ENCODE results near the gene SERINC5.
"Not testable (repeated sequence)": the region's sequence is repeated elsewhere in the genome, so short reads cannot be mapped to it uniquely, and the experiment has no call there.

The SERINC5 gene

DNA sequence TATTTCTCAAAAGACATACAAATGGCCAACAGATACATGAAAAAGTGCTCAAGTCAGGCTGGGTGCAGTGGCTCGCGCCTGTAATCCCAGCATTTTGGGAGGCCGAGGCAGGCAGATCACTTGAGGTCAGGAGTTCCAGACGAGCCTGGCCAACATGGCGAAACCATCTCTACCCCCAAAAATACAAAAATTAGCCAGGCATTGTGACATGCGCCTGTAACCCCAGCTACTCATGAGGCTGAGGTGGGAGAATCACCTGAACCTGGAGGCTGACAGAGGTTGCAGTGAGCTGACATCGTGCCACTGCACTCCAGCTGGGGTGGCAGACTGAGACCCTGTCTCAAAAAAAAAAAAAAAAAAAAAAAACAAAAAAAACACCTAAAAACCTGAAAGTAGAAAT is 119.0 kb downstream of the SERINC5 start:
- not testable (repeated sequence) for DNase-seq (ENCODE audit: low spot score)

- DNase-seq (ENCODE audit: low spot score), result no peak
Measured at GRCh38 chr5:80134876-80135275, 121.0 kb downstream of the SERINC5 start.

DNA sequence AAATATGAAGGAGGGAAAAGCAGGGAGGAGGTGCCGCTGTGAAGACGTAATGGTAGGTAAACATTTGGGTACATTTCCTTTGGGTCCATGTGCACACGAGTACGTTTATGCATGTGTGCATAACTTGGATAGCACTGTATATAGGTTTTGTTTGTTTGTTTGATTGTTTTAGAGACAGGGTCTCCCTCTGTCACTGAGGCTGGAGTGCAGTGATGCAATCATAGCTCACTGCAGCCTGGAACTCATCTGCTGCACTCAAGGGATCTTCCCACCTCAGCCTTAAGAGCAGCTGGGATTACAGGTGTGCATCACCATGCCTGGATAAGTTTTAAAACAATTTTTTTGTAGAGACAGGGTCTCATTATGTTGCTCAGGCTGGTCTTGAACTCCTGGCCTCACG is 126.7 kb downstream of the SERINC5 start:
- no peak for DNase-seq (ENCODE audit: low spot score)

GRCh38 chr5:80128141-80128540 is 127.7 kb downstream of the SERINC5 start:
- DNase-seq (ENCODE audit: low spot score), result no peak

DNA sequence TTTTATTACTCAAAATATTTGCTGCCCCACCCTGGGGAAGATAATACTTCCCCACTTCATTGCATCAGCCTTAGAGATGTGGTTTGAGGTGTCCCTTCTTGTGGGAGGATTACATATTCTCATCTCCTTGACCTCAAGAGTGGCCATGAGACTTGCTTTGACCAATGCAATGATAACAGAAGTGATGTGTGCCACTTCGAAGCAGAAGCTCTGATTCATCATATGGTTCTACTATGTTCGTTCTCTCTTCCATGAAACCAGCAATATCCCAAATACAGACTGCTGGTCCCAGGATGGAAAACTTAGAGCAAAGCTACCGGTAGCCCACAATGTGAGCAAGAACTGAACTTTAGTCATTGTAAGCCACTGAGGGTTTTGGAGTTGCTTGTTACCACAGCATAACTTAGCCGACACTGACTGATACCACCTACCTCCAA is 128.7 kb downstream of the SERINC5 start:
- DNase-seq (ENCODE audit: low spot score), result peak; percentile 31

GRCh38 chr5:80125962-80126480 is 129.8 kb downstream of the SERINC5 start:
- DNase-seq (ENCODE audit: low spot score), result peak; percentile 91

DNA sequence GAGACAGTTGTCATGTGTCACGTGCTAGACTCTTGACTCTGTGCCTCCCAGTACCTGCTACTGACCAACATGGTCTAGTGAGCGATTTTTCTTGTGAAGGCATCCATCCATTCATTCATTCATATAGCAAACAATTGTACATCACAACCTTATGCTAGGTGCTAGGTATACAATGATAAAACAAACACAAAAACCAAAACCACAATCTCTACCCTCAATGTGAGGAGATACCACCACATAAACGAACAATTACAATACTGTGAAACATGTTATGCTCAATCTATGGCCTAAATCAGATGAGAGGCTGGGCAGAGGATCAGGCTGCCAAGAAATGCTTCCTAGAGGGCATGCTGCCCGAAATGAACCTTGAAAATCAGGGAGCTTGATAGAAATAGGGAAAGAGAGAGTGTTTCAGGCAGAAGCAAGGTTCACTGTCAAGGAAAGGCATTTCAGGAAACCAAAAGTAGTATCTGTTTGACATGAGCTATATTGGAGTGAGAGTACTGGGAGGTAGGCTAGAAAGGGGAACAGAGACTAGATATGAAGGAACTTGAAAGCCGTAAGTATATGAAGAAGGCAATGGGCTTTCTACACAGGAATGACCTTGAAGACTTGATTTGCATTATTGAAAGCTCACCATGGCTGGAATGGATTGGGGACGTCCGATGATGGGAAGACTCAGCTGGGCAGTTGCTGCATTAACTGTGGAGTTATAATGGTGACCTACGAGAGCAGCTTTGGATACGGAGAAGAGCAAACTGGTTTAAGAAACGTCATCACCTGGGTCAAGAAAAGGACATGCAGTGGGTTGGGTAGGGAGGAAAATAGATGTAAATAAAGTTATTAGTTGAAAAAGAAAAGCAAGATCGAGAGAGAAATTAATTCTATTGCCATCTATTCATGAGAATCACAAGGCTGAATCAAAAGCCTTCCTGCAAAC is 130.6 kb downstream of the SERINC5 start:
- peak; percentile 37 for DNase-seq (ENCODE audit: low spot score)

DNA sequence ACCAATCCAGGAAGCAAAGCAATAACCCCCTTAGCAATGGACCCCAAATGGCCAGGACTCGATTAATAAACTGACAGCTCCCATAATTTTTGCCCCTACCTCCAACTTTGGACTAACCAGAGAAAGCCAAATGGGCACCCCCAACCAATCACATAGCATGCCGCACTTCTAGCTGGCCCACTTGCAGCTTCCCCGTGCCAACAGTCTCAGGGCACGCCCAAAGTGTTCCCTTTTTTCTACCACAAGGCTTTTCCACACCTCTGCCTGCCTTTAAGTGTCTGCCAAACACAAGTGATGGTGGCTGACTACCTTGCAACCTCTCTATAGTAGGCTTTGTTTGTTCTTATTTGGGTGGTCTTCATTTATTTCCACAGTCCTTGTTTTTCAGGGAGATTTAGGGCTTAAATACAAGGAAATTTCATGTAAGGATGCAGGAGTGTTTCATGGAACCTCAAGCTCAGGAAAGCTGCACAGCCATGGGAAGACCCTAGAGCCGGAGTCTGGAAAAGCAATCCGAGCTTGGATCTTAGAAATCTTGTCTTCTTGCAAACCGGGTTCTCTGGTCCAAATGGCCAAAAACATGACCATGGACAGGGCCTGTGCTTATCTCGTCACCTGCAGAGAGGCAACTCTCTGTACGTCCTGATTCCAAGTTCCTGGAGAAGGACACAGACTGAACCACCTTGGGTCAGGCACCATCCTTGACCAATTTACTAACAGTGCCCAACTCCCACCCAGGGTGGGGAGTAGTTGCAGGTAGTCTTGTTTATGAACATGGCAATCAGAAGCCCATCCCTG is 131.5 kb downstream of the SERINC5 start:
- DNase-seq (ENCODE audit: low spot score), result no peak

DNA sequence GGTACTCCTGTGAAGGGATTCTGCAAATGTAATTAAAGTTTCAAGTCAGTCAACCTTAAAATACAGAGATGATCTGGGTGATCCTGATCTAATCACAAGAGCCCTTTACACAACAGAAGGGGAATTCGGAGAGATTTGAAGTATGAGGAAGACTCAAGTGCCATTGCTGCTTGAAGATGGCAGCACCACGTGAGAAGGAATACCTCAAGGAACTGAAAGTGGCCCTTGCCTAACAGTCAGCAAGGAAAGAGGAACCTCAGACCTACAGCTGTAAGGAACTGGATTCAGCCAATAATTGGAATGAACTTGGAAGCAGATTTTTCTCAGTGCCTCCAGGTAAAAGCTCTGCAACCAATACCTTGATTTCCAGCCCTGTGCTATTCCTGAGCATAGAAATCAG is 133.3 kb downstream of the SERINC5 start:
- DNase-seq (ENCODE audit: low spot score), result no peak

- no peak for DNase-seq (ENCODE audit: low spot score)
Measured at GRCh38 chr5:80119372-80119771, 136.5 kb downstream of the SERINC5 start.

DNA sequence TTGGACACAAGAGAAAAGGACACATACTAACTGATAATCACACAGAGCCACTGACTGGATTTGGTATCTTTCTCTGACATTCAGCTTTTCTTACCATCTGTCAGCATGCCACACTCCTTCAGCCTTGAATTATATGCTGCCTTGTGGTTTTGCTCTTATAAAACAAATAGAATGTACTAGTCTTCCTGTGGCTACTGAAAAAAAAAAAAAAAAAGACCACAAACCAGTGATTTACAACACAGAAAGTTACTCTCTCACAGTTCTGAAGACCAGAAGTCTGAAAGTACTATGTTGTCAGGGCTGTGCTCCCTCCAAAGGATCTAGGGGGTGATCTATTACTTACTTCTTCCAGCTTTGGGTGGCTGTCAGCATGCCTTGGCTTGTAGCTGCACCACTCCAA is 138.4 kb downstream of the SERINC5 start:
- DNase-seq (ENCODE audit: low spot score), result no peak

DNA sequence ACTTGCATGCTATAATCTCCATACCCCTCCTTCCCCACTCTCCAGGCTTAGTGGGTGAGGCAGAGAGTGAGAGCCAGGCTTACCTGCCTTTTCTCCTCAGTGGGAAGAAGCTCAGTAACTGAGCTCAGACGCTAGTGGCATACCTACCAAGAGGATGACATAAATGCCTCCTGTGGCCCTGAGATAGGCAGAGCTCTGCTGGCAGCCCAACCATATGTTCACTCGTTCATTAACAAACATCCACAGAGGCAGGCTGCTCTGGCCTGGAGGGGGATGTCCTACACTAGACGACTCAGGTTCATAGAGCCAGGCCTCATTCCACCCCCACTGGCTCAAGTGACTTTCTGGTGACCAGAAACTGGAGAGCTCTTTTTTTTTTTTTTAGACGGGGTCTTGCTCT is 139.4 kb downstream of the SERINC5 start:
- no peak for DNase-seq (ENCODE audit: low spot score)

DNA sequence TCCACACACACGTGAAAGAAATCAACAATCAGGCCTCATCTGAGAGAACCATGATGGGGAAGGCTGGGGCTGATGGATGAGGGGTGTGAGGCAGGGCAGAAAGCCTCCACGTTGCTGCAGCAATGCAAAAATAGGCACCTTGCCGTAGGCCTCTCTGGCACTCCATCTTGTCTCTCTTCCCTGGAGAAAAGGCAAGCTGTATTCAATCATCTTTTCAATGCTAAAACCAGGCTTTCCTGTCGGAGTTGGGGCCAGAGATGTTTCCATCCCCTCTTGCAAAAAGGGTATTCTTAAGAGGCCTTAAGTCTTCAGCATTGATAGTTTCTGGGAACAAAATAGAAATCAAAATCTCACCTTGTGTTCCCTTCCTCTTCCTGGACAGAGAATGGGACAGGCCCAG is 139.8 kb downstream of the SERINC5 start:
- no peak for DNase-seq (ENCODE audit: low spot score)

GRCh38 chr5:80114860-80115259 is 141.0 kb downstream of the SERINC5 start:
- DNase-seq (ENCODE audit: low spot score), result no peak

DNA sequence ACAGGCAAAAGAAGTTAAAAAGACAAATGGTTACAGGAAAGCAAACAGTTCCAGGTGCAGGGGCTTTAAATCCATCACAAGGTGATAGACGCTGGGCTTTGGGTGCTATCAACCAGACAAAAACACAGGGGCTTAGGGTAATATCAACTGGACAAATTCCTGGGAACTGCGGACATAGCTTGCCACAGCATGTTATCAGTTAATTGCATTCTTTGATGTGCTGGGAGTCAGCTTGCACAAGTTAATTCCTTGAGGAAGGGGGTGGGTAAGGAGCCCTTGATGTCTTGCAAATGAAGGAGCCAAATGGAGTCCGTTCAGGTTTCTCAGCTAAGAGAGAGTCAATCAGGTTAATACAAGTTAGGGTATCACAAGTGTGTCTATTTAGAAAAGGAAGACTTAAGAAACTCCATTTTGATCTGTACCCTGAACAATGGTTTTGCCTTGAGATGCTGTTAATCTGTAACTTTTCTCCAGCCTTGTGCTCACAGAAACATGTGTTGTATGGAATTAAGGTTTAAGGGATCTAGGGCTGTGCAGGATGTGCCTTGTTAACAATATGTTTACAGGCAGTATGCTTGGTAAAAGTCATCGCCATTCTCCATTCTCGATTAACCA is 144.4 kb downstream of the SERINC5 start:
- DNase-seq (ENCODE audit: low spot score), result not testable (repeated sequence)

GRCh38 chr5:80109646-80110478 is 146.0 kb downstream of the SERINC5 start:
- no peak for DNase-seq (ENCODE audit: low spot score)

DNA sequence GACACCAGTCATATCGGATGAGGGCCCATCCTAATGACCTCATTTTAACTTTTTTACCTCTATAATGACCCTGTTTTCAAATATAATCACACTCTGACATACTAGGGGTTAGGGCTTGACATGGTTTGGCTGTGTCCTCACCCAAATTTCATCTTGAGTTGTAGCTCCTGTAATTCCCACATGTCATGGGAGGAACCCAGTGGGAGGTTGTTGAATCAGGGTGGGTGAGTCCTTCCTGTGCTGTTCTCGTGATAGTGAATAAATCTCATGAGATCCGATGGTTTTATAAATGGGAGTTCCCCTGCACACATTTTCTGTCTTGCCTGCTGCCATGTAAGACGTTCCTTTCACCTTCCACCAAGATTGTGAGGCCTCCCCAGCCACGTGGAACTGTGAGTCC is 148.9 kb downstream of the SERINC5 start:
- no peak for DNase-seq (ENCODE audit: low spot score)

- DNase-seq (ENCODE audit: low spot score), result no peak
Measured at GRCh38 chr5:80105698-80106439, 150.0 kb downstream of the SERINC5 start.

- no peak for DNase-seq (ENCODE audit: low spot score)
Measured at GRCh38 chr5:80103371-80103770, 152.5 kb downstream of the SERINC5 start.

- DNase-seq (ENCODE audit: low spot score), result peak; percentile 26
Measured at GRCh38 chr5:80101993-80102392, 153.9 kb downstream of the SERINC5 start.

DNA sequence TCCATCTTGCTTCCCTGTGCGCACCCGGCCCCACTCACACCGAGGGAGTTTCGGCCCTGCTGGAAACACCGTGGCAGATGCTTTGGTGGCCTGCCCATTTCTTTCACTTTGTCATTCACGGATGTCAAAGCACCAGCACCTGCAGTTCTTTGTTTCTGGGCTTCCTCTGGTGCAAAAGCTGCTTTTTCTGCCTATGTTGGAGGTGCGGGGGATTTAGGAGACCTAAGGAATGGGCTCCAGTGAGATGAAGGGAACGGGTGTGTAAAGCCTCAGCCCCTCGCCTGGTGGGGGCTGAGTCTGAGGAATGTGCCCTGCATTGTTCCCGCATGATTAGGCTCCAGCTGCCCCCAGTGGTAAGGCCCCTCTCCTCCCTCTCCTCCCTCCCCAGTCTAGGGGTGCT is 158.4 kb downstream of the SERINC5 start:
- no peak for DNase-seq (ENCODE audit: low spot score)
